Small intestine (tissue), 7 donors: ENCODE results near the gene SPATA16. TPM values are rescaled to one million over a fixed set of nuclear protein-coding genes. Genes with fewer than 3 reads are reported as not detected.
"Not testable (repeated sequence)": the region's sequence is repeated elsewhere in the genome, so short reads cannot be mapped to it uniquely, and the experiment has no call there.

Experiments used
- DNase-seq, 2 donors: peaks; one replicate each; pipeline versions ENCODE4 v3.0.0 to v3.0.0-alpha.2; 2013
- FAIRE-seq: peaks from 2 replicates; lab custom pipeline; 2012; peaks lifted over from hg19 to GRCh38; lab: Jason Lieb, UNC
- H3K27ac ChIP-seq, 3 donors: one replicate each; pipeline ENCODE4 v1.5.1; 2013; ENCODE audit warnings: low read length in 2 of 3, mild to moderate bottlenecking in 2 of 3, control low read depth in 1 of 3, inconsistent platforms in 1 of 3, low read depth in 1 of 3, moderate library complexity in 1 of 3
- H3K27me3 ChIP-seq, 3 donors: one replicate each; pipeline ENCODE4 v1.6.1; 2013; ENCODE audit warnings: low read length in 3 of 3, inconsistent platforms in 1 of 3; ENCODE audit not compliant: control insufficient read depth in 3 of 3, insufficient read depth in 3 of 3
- H3K36me3 ChIP-seq, 3 donors: one replicate each; pipeline ENCODE4 v1.6.1; 2013; ENCODE audit warnings: low read length in 3 of 3, inconsistent platforms in 1 of 3, low read depth in 1 of 3, mild to moderate bottlenecking in 1 of 3, moderate library complexity in 1 of 3; ENCODE audit not compliant: control insufficient read depth in 3 of 3, insufficient read depth in 2 of 3
- H3K4me1 ChIP-seq, 3 donors: one replicate each; pipeline ENCODE4 v1.6.1; 2013; ENCODE audit warnings: low read length in 2 of 3, inconsistent platforms in 1 of 3, low read depth in 1 of 3, mild to moderate bottlenecking in 1 of 3, moderate library complexity in 1 of 3; ENCODE audit not compliant: control insufficient read depth in 3 of 3, insufficient read depth in 2 of 3
- H3K4me3 ChIP-seq, 3 donors: one replicate each; pipeline ENCODE4 v1.5.1; 2013; ENCODE audit warnings: low read length in 3 of 3, control low read depth in 1 of 3, inconsistent platforms in 1 of 3, low read depth in 1 of 3, mild to moderate bottlenecking in 1 of 3, moderate library complexity in 1 of 3
- H3K9me3 ChIP-seq, 2 donors: one replicate each; pipeline ENCODE4 v1.6.1; 2013; ENCODE audit warnings: low read depth in 1 of 2, low read length in 1 of 2; ENCODE audit not compliant: control insufficient read depth in 2 of 2, insufficient read depth in 1 of 2
- WGBS, 3 donors: extraction: QIAGEN DNeasy Blood & Tissue Kit; methylation state at CpG; one replicate each; pipeline ENCODE4 v1.1.7; 2013; 5-methylcytosine and 5-hydroxymethylcytosine counted together
- polyA plus RNA-seq, 4 donors: library from polyadenylated mRNA; stranded (reverse) in 3 of 4; unstranded in 1 of 4; fragments of 200-250 nt in 3 of 4; fragments of 120-200 nt in 1 of 4; gene quantifications; one replicate each; pipeline versions ENCODE4 v1.2.1 to v1.2.3, GENCODE V29; 2013
- donor health status: healthy with polysubstance abuse.
- donor health status: control.
- donor health status: control.
- donor health status: Bipolar disorder and iron deficiency.
- donor health status: healthy.

The SPATA16 gene
- polyA plus RNA-seq, 4 donors = not detected

GRCh38 chr3:173025941-173026340 lies 115.1 kb downstream of the SPATA16 start:
- no peak overlapping the region for H3K4me3 ChIP-seq
- no peaks in the 10 kb centered on the region for H3K36me3 ChIP-seq
- no peaks in the 10 kb centered on the region for H3K4me1 ChIP-seq
- DNase-seq (no peak), FAIRE-seq (no peak)
- no peaks in the 10 kb centered on the region for H3K27me3 ChIP-seq
- H3K9me3 ChIP-seq = no peaks in the 10 kb centered on the region
- no peak overlapping the region for H3K27ac ChIP-seq
- 55 to 69% (median 65%) methylated on average over 5 of the region's 5 CpGs for WGBS, 3 donors

GRCh38 chr3:173021547-173022185 lies 119.4 kb downstream of the SPATA16 start:
- FAIRE-seq (no peak), DNase-seq (no peak)
- H3K27me3 ChIP-seq = no peaks in the 10 kb centered on the region
- no peaks in the 10 kb centered on the region for H3K9me3 ChIP-seq
- no peak overlapping the region for H3K27ac ChIP-seq
- no peak overlapping the region for H3K4me3 ChIP-seq
- H3K4me1 ChIP-seq = no peaks in the 10 kb centered on the region
- WGBS, 3 donors = 76 to 85% (median 83%) methylated on average over 2 of the region's 2 CpGs
- H3K36me3 ChIP-seq = no peaks in the 10 kb centered on the region

- not testable (repeated sequence) for FAIRE-seq, H3K27ac ChIP-seq, H3K9me3 ChIP-seq, H3K4me1 ChIP-seq, H3K4me3 ChIP-seq, H3K36me3 ChIP-seq, DNase-seq, H3K27me3 ChIP-seq
- WGBS, 3 donors = 92 to 93% (median 92%) methylated on average over 7 of the region's 7 CpGs
These were observed 120.9 kb downstream of the SPATA16 start for GRCh38 chr3:173020128-173020527.

- no peaks in the 10 kb centered on the region for H3K4me1 ChIP-seq
- H3K27ac ChIP-seq = no peak overlapping the region
- H3K4me3 ChIP-seq = no peak overlapping the region
- H3K36me3 ChIP-seq = no peaks in the 10 kb centered on the region
- H3K27me3 ChIP-seq = no peaks in the 10 kb centered on the region
- 89 to 93% (median 92%) methylated on average over 5 of the region's 5 CpGs for WGBS, 3 donors
- no peaks in the 10 kb centered on the region for H3K9me3 ChIP-seq
- no peak for FAIRE-seq
- no peak for DNase-seq
These were observed 121.7 kb downstream of the SPATA16 start for GRCh38 chr3:173019378-173019777.

GRCh38 chr3:173018758-173019157 lies 122.3 kb downstream of the SPATA16 start:
- no peak for DNase-seq
- no peak for FAIRE-seq
- Histone ChIP-seq H3K4me1 (no peaks in the 10 kb centered on the region), H3K4me3 (no peak overlapping the region), H3K27me3 (no peaks in the 10 kb centered on the region), H3K36me3 (no peaks in the 10 kb centered on the region), H3K9me3 (no peaks in the 10 kb centered on the region), H3K27ac (no peak overlapping the region)
- WGBS, 3 donors = 66 to 76% (median 74%) methylated on average over 2 of the region's 2 CpGs

GRCh38 chr3:173013219-173013832 lies 127.7 kb downstream of the SPATA16 start:
- H3K4me3 ChIP-seq = no peak overlapping the region
- WGBS, 3 donors = 46 to 66% (median 55%) methylated on average over 3 of the region's 3 CpGs
- H3K4me1 ChIP-seq = no peaks in the 10 kb centered on the region
- H3K36me3 ChIP-seq = no peaks in the 10 kb centered on the region
- H3K27me3 ChIP-seq = no peaks in the 10 kb centered on the region
- no peak overlapping the region for H3K27ac ChIP-seq
- DNase-seq (no peak), FAIRE-seq (no peak)
- no peaks in the 10 kb centered on the region for H3K9me3 ChIP-seq

- 96 to 99% (median 98%) methylated on average over 6 of the region's 6 CpGs for WGBS, 3 donors
These were observed 131.6 kb downstream of the SPATA16 start for GRCh38 chr3:173009410-173009809.

GRCh38 chr3:173008978-173009377 lies 132.1 kb downstream of the SPATA16 start:
- H3K27ac ChIP-seq = no peak overlapping the region
- DNase-seq = no peak
- 86 to 89% (median 87%) methylated on average over 3 of the region's 3 CpGs for WGBS, 3 donors
- no peak for FAIRE-seq
- H3K36me3 ChIP-seq = no peaks in the 10 kb centered on the region
- no peak overlapping the region for H3K4me3 ChIP-seq
- H3K9me3 ChIP-seq = no peaks in the 10 kb centered on the region
- no peaks in the 10 kb centered on the region for H3K27me3 ChIP-seq
- H3K4me1 ChIP-seq = no peaks in the 10 kb centered on the region

More at GRCh38 chr3:173009410-173009809, 131.6 kb downstream of the SPATA16 start:
- Histone ChIP-seq H3K27ac (no peak overlapping the region), H3K36me3 (no peaks in the 10 kb centered on the region), H3K4me1 (no peaks in the 10 kb centered on the region), H3K4me3 (no peak overlapping the region), H3K9me3 (no peaks in the 10 kb centered on the region), H3K27me3 (no peaks in the 10 kb centered on the region)
- FAIRE-seq (no peak), DNase-seq (no peak)
